ENCODE measurements around the gene SPATA31C2.

- no peak for TF ChIP-seq ZC3H10 (CRISPR knock-in tag; IDR thresholded peaks at IDR 0.05)
- no peak for TF ChIP-seq ZNF70 (CRISPR knock-in tag; IDR thresholded peaks at IDR 0.05)
- no peak for TF ChIP-seq PATZ1 (CRISPR knock-in tag; IDR thresholded peaks at IDR 0.05; ENCODE audit: borderline replicate concordance)
- TF ChIP-seq RARB (CRISPR knock-in tag; IDR thresholded peaks at IDR 0.05): no peak
- no peak for TF ChIP-seq CREB5 (CRISPR knock-in tag; IDR thresholded peaks at IDR 0.05; ENCODE audit: low read depth)
- no peak for TF ChIP-seq TOX (CRISPR knock-in tag; IDR thresholded peaks at IDR 0.05; ENCODE audit: borderline replicate concordance)
- no peak for TF ChIP-seq POU6F1 (CRISPR knock-in tag; IDR thresholded peaks at IDR 0.05; ENCODE audit: borderline replicate concordance, low read depth)
- no peak for TF ChIP-seq TCF4 (CRISPR knock-in tag; IDR thresholded peaks at IDR 0.05; ENCODE audit: borderline replicate concordance)
- TF ChIP-seq ZNF565 (CRISPR knock-in tag; conservative IDR thresholded peaks at IDR 0.05; ENCODE audit: low read depth): no peak
Measured at GRCh38 chr9:88110026-88110425, 28.2 kb downstream of the SPATA31C2 start.

Data from SK-N-SH treated with all-trans-retinoic acid at 6 μM for 48 hours (cell line).